Keratinocyte (primary cell): ENCODE data around the gene FBXL17.

Experiments
- CTCF ChIP-seq, 3 experiments: IDR thresholded peaks in 1 of 3; conservative IDR thresholded peaks in 1 of 3; optimal IDR thresholded peaks in 1 of 3; 2 replicates in 2 of 3; 3 replicates in 1 of 3; pipeline versions ENCODE3 to v1.5.1; 2011; ENCODE audit warnings: low read length in 3 of 3, mild to moderate bottlenecking in 3 of 3, moderate library complexity in 2 of 3, control low read depth in 1 of 3, inconsistent platforms in 1 of 3; ENCODE audit not compliant: insufficient read depth in 2 of 3; ENCODE audit errors: extremely low read depth in 1 of 3
- EZH2 ChIP-seq: IDR thresholded peaks from one replicate; pipeline ENCODE4 v1.6.1; 2012; ENCODE audit warnings: inconsistent platforms, mild to moderate bottlenecking, low read length, moderate library complexity

- no peak for TF ChIP-seq CTCF (optimal IDR thresholded peaks at IDR 0.05 in 1 of 3, IDR thresholded peaks at IDR 0.05 in 1 of 3, conservative IDR thresholded peaks at IDR 0.05 in 1 of 3; ENCODE audit: extremely low read depth in 1 of 3, insufficient read depth in 2 of 3, low read length in 3 of 3)
- TF ChIP-seq EZH2 = no peak
Measured at GRCh38 chr5:108078345-108078744, 303.6 kb downstream of the FBXL17 start.
